GM12878 (cell line): Measurements from ENCODE around the gene LSM5. TPM values are rescaled to one million over a fixed set of nuclear protein-coding genes. Genes with fewer than 3 reads are reported as not detected.

Experiments used
- polyA plus RNA-seq, 11 experiments: library from polyadenylated mRNA; depleted of rRNA in 4 of 11; unstranded in 6 of 11; stranded (reverse) in 5 of 11; fragments of >200 nt; fragmentation: Nextera tagmentation in 4 of 11; fragmentation: Illumina TruSeq in 1 of 11; extraction: Ambion mirVana in 4 of 11; extraction: Trizol in 1 of 11; gene quantifications; 1 replicate in 1 of 11; 2 replicates in 10 of 11; pipeline versions ENCODE4 v1.2.1 to v1.2.3, GENCODE V29; 2011 to 2016; ENCODE audit warnings: inconsistent platforms in 2 of 11, missing spikeins in 2 of 11, low read depth in 1 of 11
- total RNA-seq, 4 experiments: library from RNA; depleted of rRNA in 3 of 4; stranded (reverse); fragments of >200 nt in 3 of 4; fragmentation: Illumina TruSeq in 1 of 4; extraction: Trizol in 1 of 4; gene quantifications; 2 replicates each; pipeline versions ENCODE4 v1.2.1 to v1.2.3, GENCODE V29; 2013 to 2021

LSM5 gene
- total and polyA plus RNA-seq, 10 of the 15 experiments (the other 5 are each of a cell fraction or from before 2014, with no cell fraction given) = 29.4 to 538 (median 145) TPM

Other genes starting within 250 kb of the LSM5 start
- 27.8 and 28.1 TPM in 2 replicates for gene AVL9, start 5.1 kb upstream of the LSM5 start, total RNA-seq (2014; rRNA removed)
- 20.8 and 21.1 TPM in 2 replicates for gene AVL9, start 5.1 kb upstream of the LSM5 start, total RNA-seq (2014; rRNA removed; fragmentation: Illumina TruSeq; extraction: Trizol)
- gene AVL9, start 5.1 kb upstream of the LSM5 start, total RNA-seq (2021) = 41.6 and 45.8 TPM in 2 replicates
- gene AVL9, start 5.1 kb upstream of the LSM5 start, polyA plus RNA-seq (2011; rRNA removed) = 24.2 and 24.4 TPM in 2 replicates
- 19.3 and 22.6 TPM in 2 replicates for gene AVL9, start 5.1 kb upstream of the LSM5 start, polyA plus RNA-seq (2014; fragmentation: Illumina TruSeq; extraction: Trizol)
- 10 to 100 TPM in 1 of 2 experiments, 1 to 10 TPM in 1; 4.5 to 10.5 TPM for gene AVL9, start 5.1 kb upstream of the LSM5 start, polyA plus RNA-seq (2014; fragmentation: Nextera tagmentation; extraction: Ambion mirVana)
- gene AVL9, start 5.1 kb upstream of the LSM5 start, polyA plus RNA-seq (2014; rRNA removed) = 16.3 and 16.6 TPM in 2 replicates
- gene AVL9, start 5.1 kb upstream of the LSM5 start, polyA plus RNA-seq (2016; fragmentation: Nextera tagmentation; extraction: Ambion mirVana) = 10 to 100 TPM; 18.4 to 21.0 TPM